Daoy (cell line): ENCODE results near the gene PRRC2A. TPM values are rescaled to one million over a fixed set of nuclear protein-coding genes. Genes with fewer than 3 reads are reported as not detected.

ENCODE experiments used
- DNase-seq: peaks from one replicate; pipeline ENCODE4 v3.0.0-alpha.2; 2015; ENCODE audit warnings: low read depth
- total RNA-seq: library from RNA; depleted of rRNA; stranded (reverse); fragments of >200 nt; shearing (Covaris generic); gene quantifications from 2 replicates; pipeline ENCODE4 v1.2.3, GENCODE V29; 2014; rRNA removed

Gene PRRC2A
- 50.1 and 51.9 TPM in 2 replicates for total RNA-seq

GRCh38 chr6:31620586-31621319, at the start of gene PRRC2A:
Gene PRRC2A, plus strand, starts transcription at chr6:31620715. Its CDS starts 2,075 bp downstream, at chr6:31622790.
- DNase-seq: no peak

- DNase-seq: no peak
Measured at GRCh38 chr6:31572041-31572911, 48.2 kb upstream of the PRRC2A start, which contains the start of gene LTA. Gene LTA, plus strand, starts transcription at chr6:31572289. Its CDS starts 454 bp downstream, at chr6:31572743.

GRCh38 chr6:31573239-31574105, 47.0 kb upstream of the PRRC2A start:
- no peak for DNase-seq

- no peak for DNase-seq
Measured at GRCh38 chr6:31574106-31575061, 46.1 kb upstream of the PRRC2A start.

GRCh38 chr6:31575335-31575901, 45.1 kb upstream of the PRRC2A start, which contains the start of gene TNF:
Gene TNF, plus strand, starts transcription at chr6:31575565. Its CDS starts 177 bp downstream, at chr6:31575742.
- peak; percentile 63 for DNase-seq

GRCh38 chr6:31575952-31576685, 44.4 kb upstream of the PRRC2A start:
- DNase-seq: no peak

- DNase-seq: no peak
Measured at GRCh38 chr6:31576897-31577578, 43.5 kb upstream of the PRRC2A start.

GRCh38 chr6:31577579-31577966, 42.9 kb upstream of the PRRC2A start:
- no peak for DNase-seq

GRCh38 chr6:31578184-31579118, 42.1 kb upstream of the PRRC2A start:
- peak; percentile 79 for DNase-seq

- DNase-seq: no peak
Measured at GRCh38 chr6:31579119-31579505, 41.4 kb upstream of the PRRC2A start.

- no peak for DNase-seq
Measured at GRCh38 chr6:31579546-31580437, 40.7 kb upstream of the PRRC2A start.

GRCh38 chr6:31580438-31580740, 40.1 kb upstream of the PRRC2A start:
- DNase-seq: no peak

GRCh38 chr6:31580807-31581433, 39.6 kb upstream of the PRRC2A start:
- DNase-seq: peak; percentile 87

GRCh38 chr6:31581434-31582229, 38.9 kb upstream of the PRRC2A start:
- no peak for DNase-seq

- DNase-seq: no peak
Measured at GRCh38 chr6:31582230-31582643, 38.3 kb upstream of the PRRC2A start, which contains the start of gene LTB. Gene LTB, minus strand, starts transcription at chr6:31582424. Its CDS starts 7 bp downstream, at chr6:31582417.
